Amygdala (tissue), 56 donors: ENCODE data around the gene JAK1.
"Not testable (repeated sequence)": the region's sequence is repeated elsewhere in the genome, so short reads cannot be mapped to it uniquely, and the experiment has no call there.

ENCODE experiments used
- DNase-seq, 56 donors: peaks; one replicate each; lab custom pipeline; 2025; lab: John Stamatoyannopoulos, UW

The JAK1 gene

DNA sequence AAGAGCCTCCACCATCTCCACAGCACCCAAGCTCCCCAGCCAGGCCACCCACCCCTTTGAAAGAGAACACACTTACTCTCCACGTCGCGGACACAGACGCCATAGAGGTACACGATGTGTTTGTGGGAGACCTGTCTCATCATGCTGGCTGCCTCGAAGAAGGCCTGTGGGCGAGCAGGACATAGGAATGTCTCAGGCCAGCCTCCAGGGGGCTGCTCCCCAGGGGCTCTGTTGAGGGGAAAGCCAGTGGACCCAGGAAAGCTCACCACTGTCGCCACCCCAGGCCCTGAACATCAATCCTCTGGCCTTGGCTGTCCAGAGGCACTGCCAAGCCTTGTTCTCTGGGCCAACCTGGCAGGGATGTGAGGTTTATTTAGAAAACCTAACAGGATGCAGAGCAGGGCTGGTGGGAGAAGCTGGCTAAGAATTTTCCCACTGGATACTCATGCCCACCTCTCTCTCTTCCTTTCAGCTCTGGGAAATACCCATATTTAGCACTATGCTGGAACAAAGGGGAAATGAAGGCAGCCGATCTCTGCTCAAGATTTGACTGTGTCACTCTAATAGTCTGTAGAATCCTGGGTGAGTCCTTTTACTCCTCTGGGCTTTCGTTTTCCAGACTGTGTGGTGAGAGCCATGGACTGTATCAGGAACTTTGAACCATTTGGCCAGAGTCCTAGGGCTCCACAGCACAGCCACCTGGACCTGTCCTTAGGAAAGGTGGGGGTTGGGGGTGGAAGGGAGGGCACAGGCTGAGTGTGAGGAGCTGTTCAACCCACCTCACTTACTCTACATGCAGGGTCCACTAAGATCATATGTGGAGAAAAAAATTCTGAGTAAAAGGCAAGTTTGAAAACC, 119.5 kb downstream of the JAK1 start:
- DNase-seq: peak in 5 of 56 donors; percentile 10 to 35 (median 15)

DNA sequence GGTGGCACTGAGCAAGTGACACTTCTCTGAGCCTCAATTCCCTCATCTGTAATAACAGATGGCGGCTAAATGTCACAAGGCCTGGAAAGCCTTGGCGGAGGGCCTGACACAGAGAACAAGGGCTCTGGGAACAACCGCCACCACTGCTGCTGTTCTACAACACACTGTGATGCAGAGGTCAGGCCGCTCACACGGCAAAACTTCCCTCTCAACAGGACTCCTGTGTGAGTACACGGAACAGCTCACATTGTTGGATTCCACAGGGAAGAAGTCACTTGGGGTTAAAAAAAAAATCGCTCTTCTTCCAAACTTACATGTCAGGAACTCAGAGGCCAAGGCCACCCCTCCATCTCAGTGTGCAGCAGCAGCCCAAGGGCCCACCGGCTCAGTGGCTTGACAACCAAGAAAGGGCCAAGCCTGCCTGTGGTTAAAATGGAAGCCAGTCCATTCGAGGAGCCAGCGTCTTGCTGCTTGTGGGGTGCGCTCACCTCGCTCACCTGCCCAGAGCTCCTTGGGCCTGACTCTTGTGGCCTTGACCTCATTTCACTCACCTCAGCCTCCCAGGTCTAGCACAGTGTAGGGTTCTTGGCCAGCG, 120.4 kb downstream of the JAK1 start:
- peak in 1 of 56 donors; percentile 21 for DNase-seq

DNA sequence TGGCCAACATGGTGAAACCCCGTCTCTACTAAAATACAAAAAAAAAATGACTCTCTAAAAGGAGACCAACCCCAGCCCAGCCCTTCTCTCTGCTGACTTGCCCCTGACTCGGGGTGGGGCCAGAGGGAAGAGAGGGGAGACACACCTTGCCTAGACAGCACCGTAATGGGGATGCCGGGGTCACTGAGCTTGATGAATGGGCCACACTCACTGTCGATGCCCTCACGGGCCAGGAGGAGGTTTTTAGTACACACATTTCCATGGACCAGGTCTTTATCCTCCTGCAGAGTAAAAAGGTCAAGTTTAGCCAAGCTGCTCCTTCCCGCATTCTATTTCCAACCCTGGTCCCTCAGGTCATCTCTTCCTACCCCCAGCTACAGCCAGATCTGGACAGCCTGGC, 121.7 kb downstream of the JAK1 start:
- DNase-seq: no peak

DNA sequence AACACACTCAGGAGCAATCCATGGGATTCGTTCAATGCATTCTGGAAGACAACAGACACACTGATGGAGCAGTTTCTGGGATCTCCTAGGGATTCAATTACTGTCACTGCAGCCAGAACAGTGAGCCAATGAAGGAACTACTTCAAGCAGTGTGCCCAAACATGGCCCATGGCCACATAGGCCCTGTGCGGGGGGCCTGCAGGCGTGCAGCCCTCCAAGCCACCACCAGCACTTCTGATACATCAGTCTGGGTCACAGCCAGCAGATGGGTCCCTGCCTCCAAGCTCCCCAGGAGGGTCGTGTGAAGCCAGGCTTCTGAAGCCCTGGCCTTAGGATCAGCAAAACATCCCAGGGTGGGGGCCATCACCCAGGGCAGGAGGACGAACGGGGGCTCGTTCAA, 122.2 kb downstream of the JAK1 start:
- DNase-seq: no peak

DNA sequence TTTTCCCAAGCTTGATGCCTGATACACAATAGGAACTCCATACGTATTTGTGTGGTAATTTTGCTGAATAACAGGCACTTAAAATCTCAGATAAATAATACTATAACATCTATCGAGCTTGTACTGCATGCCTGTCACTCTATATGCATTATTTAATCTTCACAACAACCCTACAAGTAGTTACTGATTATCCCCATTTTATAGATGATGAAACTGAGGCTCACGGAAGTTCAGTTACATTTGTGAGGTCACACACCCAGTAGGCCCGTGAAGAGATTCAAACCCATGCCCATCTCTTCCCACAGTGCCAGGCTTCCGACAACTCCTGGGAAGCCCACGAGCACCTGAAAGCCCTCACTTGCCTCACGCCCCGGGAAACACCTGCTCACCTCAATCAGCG, 122.7 kb downstream of the JAK1 start:
- DNase-seq: no peak

DNA sequence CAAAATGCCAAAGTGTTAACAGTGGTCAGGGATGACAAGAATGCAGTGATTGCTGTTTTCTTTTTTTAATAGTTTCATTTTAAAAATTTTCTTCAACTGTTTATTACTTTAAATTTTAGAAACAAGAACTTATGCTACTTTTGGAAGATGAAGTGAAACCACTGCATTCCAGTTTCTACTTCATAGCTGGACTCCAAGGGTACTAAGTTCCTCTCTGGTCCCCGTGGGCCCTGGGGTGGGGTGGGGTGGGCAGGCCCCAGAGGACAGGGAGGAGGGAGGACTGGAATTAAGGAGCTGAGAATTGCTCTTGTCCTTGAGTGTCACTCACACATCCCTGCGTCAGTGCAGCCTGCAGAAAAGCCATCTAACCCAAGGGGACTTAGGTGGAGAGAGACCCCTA, 124.1 kb downstream of the JAK1 start:
- no peak for DNase-seq

DNA sequence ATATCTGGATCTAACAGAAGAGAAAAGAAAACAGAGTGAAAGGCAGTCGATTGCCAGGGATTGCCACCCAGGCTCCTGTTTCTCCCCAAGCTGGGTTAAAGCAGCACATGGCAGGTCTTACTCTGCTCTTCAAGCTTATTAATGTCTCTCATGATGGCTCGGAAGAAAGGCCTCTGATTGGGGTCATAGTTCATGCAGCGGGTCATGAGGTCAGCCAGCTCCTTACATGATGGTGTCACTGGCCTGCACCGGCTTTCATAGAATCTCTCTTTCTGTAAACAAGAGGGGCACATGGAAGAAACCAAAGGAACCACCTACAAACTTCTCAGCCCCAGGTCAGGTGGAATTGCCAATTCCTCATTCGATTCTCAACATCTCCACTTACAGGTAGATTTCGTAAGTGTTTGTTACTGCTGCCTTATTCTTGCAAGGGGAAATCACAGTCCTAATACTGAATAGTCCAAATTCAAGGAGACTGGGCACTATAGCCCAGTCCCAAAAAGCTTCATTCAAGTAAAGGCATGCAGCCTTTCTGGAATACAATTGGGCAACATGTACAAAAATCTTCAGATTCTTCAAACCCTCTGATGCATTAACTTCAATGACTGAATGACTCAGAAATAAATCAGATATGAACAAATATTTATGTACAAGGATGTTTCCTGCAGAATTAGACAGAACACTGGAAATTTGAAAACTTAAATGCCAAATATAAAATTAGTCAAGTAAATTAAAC, 124.9 kb downstream of the JAK1 start:
- no peak for DNase-seq

DNA sequence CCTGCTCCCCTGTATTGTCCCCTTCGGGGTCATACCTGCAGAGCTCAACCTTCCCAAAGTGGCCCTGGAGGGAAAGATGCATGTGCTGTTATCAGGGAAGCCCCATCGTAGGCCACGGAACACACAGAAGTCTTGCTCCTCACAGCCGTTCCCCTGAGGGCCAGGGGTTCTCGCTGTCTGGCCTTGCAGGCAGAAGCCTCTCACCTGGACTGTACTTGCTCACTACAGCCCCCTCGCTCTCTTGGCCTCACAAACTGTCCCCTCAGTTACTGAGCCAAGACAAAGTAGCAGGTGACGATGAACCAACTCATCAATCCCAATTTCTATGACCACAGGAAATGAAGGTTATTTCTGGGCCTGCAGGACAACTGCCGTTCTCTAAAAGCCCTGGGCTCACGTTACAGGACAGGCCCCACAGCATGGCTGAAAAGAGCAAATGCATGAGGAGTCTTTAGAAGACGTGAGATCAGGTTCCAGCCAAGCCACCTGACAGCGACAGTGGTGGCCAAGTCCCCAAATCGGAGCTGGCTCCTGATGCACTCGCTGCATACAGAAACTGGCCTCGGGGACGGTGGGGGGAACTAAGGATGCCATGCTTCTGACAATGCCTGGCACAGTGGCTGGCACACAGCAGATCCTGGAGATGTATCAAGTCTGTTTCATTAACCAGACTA, 126.5 kb downstream of the JAK1 start:
- no peak for DNase-seq

DNA sequence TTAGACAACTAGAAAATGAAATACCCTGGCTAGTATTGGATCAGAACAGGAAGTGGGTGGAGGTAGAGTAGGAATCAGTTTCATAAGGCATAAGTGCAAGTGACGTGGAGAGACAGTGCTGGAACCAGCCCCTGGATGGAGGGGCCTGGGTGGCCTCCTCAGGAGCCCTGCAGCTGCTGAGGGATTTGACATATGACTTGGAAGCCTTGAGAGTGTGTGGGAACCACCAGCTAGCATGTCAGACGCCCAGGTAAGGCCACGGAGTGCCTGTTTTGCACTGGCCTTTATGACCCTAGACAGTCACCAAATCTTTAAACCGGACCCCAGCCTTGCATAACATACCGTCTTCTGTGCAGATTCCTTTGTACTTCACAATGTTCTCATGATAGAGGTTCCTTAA, 127.1 kb downstream of the JAK1 start:
- no peak for DNase-seq

DNA sequence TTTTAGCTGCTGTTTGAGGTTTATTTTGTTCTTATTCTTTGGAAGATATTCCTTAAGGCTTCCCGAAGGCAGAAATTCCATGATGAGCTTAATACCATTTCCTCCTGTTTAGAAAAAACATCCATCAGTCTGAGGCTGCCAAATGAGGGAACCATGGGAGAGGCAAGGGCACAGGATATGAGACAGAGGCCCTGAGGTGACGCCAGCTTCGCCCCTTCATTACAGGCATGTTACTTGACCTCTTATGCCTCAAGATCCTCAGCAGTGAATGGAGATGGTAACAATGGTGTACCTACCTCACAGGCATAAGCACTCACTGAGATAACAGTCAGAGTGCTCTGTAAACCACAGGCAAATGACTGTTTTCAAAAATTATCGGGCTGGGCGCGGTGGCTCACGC, 127.9 kb downstream of the JAK1 start:
- DNase-seq: no peak

DNA sequence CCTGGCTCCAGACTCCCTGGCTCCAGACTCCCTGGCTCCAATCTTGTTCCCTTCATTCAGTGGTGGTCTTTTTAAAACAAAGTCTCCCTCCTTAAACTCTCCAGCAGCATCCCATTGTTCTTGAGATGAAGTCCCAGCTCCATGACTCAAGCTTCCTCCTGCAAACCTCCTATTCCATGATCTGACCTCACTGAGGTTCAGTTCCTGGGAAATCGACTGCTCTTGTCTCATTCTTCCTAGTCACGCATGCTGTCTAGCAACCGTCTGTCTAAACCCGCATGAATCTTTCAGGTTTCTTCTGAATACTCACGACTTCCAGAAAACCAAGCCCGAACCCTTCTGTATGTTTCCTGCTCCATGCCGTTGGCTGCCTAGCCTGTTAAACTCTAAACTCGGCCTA, 129.5 kb downstream of the JAK1 start:
- no peak for DNase-seq

DNA sequence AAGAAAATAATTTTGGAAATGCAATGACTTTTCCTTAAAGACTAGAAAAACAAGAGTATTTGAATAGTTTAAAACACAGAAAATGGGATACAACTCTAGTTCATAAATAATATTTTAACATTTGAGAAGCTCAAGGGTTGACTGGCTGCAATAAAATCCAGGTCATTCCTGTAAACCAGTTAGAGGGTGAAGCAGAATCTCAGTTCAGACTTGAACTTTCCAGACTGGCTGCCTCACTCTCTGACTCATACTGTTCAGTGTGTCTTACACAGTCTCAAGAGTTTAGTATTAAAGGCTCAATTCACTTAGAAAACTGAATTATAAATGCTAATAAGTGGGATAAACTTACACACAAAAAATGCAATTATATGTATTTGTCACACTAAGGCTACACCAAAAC, 131.6 kb downstream of the JAK1 start:
- no peak for DNase-seq

DNA sequence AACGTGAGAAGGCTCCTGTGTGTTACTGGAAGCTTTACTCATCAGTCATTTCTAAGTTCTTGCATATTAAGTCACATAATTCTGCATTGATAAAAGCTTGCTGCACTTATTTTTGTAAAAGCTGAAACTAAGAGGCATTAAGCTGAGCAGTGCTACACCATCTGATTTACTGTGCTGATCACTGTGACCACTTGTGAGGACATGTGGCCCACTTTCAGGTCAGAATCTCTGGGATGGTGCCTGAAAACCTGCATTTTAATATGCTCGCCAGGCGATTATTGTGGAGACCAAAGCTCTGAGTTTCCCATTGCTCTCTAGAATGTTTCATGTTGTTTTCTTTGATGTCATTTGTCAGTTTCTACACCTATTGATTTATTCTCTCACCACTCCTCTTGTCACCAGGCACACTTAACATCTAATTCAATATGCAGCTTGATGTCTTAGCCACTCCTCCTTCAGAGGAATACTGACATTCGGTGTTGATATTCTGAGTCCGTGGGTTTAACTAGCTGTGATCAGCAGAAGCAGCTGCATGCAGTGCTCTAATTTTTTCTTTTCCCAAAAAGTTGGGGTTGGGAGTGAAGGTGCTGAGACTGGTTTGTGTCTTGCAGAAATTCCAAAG, 136.2 kb downstream of the JAK1 start:
- DNase-seq: no peak

DNA sequence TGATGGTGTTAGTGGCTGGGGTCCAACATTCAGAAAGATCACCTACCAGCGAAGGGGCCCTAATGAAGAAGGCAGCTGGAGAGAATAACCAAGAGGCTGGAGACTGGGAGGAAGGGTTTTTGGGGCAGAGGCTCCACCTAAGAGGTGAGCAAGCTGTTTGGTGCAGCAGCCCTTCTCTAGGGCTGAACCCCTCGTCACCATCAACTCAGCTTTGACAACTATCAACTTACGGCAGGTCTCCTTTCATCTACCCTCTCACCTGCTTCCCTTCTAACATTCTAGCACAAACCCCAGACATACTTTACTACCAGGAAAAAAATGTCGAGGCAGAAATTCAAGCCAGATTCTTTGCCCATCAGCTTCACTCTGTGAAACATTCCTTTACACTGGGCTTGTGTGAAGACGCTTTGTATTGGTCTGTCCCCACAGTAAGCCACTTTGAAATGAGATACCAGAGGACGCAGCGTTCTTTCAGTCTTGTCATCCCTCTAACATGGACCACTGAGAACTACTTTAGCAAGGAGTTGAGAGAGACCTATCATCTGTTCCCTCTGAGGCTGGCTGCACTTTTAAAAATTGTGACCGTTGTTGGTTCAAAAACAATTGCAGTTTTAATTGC, 136.8 kb downstream of the JAK1 start:
- DNase-seq: no peak

DNA sequence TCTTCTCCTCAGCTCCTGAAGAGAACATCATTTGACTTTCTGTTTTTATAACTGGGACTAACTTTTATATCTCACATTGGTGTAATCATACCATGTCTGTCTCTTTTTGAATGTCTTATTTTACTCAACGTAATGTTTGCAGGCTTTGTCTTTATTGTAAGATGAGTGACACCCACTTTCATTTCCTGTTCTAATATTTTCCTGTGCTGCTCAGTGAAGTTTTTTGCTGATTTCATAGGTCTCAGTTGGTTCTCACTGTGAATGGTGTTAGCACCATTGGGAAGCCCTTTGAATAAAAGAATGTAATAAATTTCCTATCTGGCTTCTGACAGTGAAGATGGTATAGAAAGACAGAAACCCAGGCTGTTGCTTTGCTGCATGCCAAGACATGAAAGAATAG, 137.5 kb downstream of the JAK1 start:
- DNase-seq: no peak

DNA sequence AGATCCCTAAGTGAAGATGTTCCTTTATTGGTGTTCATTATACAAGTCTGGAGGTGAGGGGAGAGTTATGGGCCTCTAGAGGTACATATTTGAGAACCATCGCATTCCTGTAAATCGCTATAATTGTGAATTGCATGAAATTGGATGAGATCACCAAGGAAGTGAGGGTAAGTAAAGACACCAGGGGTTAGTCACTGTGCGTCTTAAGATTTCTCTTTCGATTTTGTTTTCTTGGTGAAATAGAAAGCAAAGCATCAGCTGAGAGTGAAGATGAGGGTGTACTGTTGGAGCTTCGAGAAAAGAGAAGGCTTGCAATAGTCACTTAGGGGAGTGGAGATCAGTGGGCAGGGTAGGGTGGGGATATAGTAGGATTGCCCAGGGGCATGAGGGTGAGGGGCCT, 139.4 kb downstream of the JAK1 start:
- DNase-seq: no peak

DNA sequence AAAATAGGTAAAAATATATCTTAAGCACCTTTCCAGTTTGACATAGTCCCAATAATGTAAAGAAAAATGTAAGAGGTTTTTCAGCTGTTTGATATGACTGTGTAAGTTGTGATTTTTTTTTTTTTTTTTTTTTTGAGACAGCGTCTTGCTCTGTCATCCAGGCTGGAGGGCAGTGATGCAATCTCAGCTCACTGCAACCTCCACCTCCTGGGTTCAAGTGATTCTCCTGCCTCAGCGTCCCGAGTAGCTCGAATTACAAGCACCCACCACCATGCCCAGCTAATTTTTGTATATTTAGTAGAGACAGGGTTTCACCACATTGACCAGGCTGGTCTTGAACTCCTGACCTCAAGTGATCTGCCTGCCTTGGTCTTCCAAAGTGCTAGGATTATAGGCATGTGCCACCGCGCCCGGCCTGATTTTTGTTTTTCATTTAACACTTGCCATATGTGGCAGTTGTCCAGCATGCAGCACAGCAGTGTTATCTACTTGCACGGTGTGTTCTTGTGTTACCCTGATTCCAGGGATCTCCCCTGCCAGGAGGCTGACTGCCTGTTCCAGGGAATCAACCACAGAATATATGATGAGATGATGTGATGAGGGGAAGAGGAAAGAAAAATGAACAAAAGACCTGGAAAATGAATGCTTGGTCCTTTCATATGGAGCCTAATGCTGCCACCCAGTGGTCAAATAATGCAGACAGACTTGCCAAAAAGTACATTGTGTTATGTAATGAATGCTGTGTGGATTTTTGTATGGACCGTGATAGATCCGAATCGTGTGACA, 142.5 kb downstream of the JAK1 start:
- DNase-seq: peak in 35 of 56 donors; percentile 12 to 84 (median 34)

DNA sequence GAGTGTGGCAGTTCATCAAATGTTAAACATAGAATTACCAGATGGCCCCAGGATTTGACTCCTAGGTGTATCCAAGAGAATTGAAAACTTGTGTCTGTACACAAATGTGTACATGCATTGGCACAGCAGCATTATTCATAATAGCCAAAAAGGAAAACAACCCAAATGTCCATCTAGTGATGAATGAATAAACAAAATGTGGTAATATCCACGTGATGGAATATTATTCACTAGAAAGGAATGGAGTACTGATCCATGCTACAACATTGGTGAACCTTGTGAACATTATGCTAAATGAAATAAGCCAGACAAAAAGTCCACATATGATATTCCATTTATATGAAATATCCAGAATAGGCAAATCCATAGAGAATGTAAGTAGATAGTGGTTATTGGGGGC, 143.7 kb downstream of the JAK1 start:
- no peak for DNase-seq

DNA sequence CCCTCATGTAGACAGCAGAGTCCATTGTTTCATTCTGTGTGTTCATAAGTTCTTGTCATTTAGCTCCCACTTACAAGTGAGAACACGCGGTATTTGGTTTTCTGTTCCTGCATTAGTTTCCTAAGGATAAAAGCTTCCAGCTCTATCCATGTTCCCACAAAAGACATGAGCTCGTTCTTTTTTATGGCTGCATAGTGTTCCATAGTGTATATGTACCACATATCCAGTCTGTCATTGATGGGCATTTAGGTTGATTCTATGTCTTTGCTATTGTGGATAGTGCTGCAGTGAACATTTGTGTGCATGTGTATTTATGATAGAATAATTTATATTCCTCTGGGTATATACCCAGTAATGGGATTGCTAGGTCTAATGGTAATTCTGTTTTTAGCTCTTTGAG, 145.8 kb downstream of the JAK1 start:
- DNase-seq: not testable (repeated sequence)
